ENCODE data around the gene DNASE1. TPM values are rescaled to one million over a fixed set of nuclear protein-coding genes. Genes with fewer than 3 reads are reported as not detected.

Gene DNASE1
- total RNA-seq, 1 donor from 2014 or later = 48.7 TPM

- TF ChIP-seq CTCF (IDR thresholded peaks at IDR 0.05; ENCODE audit: unreplicated experiment) = no peak
- Mint-ChIP-seq H3K36me3 (peaks cover 9% of the 10 kb centered on the region), H3K4me1 (peaks cover 30% of the 10 kb centered on the region), H3K4me3 (no peak overlapping the region), H3K9me3 (peaks cover 13% of the 10 kb centered on the region), H3K27ac (peak overlapping the region; percentile 73), H3K27me3 (ENCODE audit: low read depth) (no peaks in the 10 kb centered on the region)
- peak in 1 of 2 experiments; percentile 34 for DNase-seq (ENCODE audit: low spot score in 2 of 2, unreplicated experiment in 2 of 2)
Measured at GRCh38 chr16:3640207-3640606, 14.3 kb upstream of the DNASE1 start.

GRCh38 chr16:3640632-3641501 lies 13.6 kb upstream of the DNASE1 start:
- TF ChIP-seq CTCF (IDR thresholded peaks at IDR 0.05; ENCODE audit: unreplicated experiment) = no peak
- H3K9me3 Mint-ChIP-seq = peaks cover 10% of the 10 kb centered on the region
- no peak overlapping the region for H3K4me3 Mint-ChIP-seq
- DNase-seq (ENCODE audit: low spot score in 2 of 2, unreplicated experiment in 2 of 2) = peak in 1 of 2 experiments; percentile 37
- H3K27ac Mint-ChIP-seq = no peak overlapping the region
- H3K36me3 Mint-ChIP-seq = peaks cover 9% of the 10 kb centered on the region
- H3K27me3 Mint-ChIP-seq (ENCODE audit: low read depth) = no peaks in the 10 kb centered on the region
- H3K4me1 Mint-ChIP-seq = peaks cover 35% of the 10 kb centered on the region

GRCh38 chr16:3641801-3642396 lies 12.6 kb upstream of the DNASE1 start:
- Mint-ChIP-seq H3K27ac (no peak overlapping the region), H3K4me3 (no peak overlapping the region), H3K9me3 (peaks cover 6% of the 10 kb centered on the region), H3K27me3 (ENCODE audit: low read depth) (no peaks in the 10 kb centered on the region), H3K36me3 (peaks cover 9% of the 10 kb centered on the region), H3K4me1 (peaks cover 38% of the 10 kb centered on the region)
- TF ChIP-seq CTCF (IDR thresholded peaks at IDR 0.05; ENCODE audit: unreplicated experiment) = no peak
- peak in 1 of 2 experiments; percentile 31 for DNase-seq (ENCODE audit: low spot score in 2 of 2, unreplicated experiment in 2 of 2)

GRCh38 chr16:3642397-3643094 lies 11.9 kb upstream of the DNASE1 start:
- Mint-ChIP-seq H3K4me3 (no peak overlapping the region), H3K27ac (peak overlapping the region; percentile 56), H3K27me3 (ENCODE audit: low read depth) (no peaks in the 10 kb centered on the region), H3K36me3 (peaks cover 7% of the 10 kb centered on the region), H3K4me1 (peaks cover 33% of the 10 kb centered on the region), H3K9me3 (peaks cover 6% of the 10 kb centered on the region)
- TF ChIP-seq CTCF (IDR thresholded peaks at IDR 0.05; ENCODE audit: unreplicated experiment) = no peak
- peak in 1 of 2 experiments; percentile 43 for DNase-seq (ENCODE audit: low spot score in 2 of 2, unreplicated experiment in 2 of 2)

- Mint-ChIP-seq H3K36me3 (peaks cover 7% of the 10 kb centered on the region), H3K4me3 (no peak overlapping the region), H3K9me3 (peaks cover 6% of the 10 kb centered on the region), H3K27me3 (ENCODE audit: low read depth) (no peaks in the 10 kb centered on the region), H3K4me1 (peaks cover 29% of the 10 kb centered on the region), H3K27ac (peak overlapping the region; percentile 56)
- DNase-seq (ENCODE audit: low spot score in 2 of 2, unreplicated experiment in 2 of 2) = peak in 1 of 2 experiments; percentile 22
- no peak for TF ChIP-seq CTCF (IDR thresholded peaks at IDR 0.05; ENCODE audit: unreplicated experiment)
Measured at GRCh38 chr16:3643095-3643730, 11.3 kb upstream of the DNASE1 start.

Measured in mesothelial cell of epicardium (in vitro differentiated cells).